HG02588 (cell line): ENCODE results near the gene IL25.

Experiments
- ATAC-seq: cut with Tn5 transposase; IDR thresholded peaks from one replicate; pipeline ENCODE4 v1.9.1; 2021; ENCODE audit warnings: mild to moderate bottlenecking, moderate library complexity; ENCODE audit not compliant: unreplicated experiment

IL25 gene

GRCh38 chr14:23352506-23353432, 19.8 kb upstream of the IL25 start, which contains the start of gene SLC22A17:
Gene SLC22A17 (minus strand): TSS chr14:23352887.
- ATAC-seq, result no peak

DNA sequence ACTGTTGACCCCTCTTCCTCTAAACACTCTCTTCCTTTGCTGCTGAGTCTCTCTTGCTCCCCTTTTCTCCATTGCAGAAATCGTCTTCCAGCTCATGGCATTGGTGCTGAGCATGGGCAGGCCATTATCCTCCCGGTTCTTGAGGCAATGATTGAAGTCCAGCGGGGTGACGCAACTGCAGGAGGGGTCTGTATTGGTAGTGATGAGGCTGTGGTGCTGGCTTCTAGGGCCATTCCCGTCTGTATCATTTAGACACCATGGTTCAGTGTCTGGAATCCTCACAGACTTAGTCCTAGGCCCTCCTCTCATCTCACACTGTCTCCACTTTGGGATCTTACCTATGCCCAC, 19.2 kb upstream of the IL25 start:
- no peak for ATAC-seq

- no peak for ATAC-seq
These were observed 17.6 kb upstream of the IL25 start for GRCh38 chr14:23354990-23355389.

DNA sequence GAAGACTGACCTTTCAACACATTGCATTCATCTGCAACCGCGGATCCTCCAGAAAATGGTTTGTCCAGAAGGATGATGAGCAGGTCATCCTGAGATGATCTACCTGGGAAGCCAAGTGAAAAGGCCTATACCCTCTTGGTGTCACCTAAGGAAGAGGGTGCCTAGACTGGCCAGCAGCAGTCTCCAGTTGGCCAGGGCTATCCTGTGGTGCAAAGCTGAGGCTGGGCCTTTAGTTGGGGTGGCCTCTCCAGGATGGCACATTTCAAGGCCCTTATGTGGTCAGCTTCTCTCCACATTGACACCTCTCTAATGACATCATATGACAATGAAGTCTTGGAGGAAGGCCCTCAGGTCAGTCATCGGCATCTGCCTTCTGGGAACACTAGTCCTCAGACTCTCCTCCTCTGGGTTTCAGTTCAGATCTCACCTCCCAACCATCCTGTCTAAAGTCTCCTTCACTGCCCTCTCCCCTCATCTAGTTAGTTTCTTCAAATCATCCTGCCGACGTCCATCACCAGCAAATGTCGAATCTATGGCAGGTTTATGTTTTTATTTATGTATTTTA, 16.7 kb upstream of the IL25 start:
- no peak for ATAC-seq

DNA sequence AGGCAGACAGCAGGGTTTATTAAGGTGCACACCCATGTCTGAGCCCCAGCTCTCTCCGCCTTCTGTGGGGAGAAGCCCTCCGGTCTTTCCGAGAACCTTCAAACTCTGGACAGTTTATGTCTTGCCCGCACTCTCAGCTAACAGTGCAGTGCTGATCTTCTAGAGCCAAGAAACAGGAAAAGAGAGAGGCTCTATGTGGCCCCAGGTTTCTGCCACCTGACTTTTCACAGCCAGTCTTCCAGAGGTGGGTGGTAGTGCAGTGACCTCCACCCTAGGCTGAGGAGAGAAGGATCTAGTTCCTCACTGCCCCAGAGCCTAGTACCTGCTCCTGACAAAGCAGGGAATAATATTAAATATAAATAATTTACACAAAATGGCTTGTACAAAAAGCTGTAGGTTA, 15.9 kb upstream of the IL25 start:
- ATAC-seq, result no peak

- ATAC-seq, result no peak
These were observed 15.3 kb upstream of the IL25 start for GRCh38 chr14:23357261-23357660.

DNA sequence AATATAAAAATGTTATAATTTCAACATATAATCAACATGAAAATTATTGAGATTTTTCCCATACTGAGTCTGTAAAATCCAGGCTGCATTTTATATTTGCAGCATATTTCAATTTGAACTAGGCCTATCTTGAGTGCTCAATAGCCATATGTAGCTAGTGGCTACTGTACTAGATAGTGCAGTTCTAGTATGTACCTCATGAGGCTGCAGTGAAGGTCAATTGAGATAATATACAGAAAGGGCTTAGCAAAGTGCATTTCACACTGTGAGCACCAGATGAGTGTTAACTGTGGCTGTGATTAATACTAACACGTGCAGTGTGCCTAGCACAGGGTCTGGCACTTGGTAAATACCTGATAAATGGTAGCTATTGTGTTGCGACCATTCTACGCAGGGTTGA, 14.6 kb upstream of the IL25 start:
- ATAC-seq, result no peak

DNA sequence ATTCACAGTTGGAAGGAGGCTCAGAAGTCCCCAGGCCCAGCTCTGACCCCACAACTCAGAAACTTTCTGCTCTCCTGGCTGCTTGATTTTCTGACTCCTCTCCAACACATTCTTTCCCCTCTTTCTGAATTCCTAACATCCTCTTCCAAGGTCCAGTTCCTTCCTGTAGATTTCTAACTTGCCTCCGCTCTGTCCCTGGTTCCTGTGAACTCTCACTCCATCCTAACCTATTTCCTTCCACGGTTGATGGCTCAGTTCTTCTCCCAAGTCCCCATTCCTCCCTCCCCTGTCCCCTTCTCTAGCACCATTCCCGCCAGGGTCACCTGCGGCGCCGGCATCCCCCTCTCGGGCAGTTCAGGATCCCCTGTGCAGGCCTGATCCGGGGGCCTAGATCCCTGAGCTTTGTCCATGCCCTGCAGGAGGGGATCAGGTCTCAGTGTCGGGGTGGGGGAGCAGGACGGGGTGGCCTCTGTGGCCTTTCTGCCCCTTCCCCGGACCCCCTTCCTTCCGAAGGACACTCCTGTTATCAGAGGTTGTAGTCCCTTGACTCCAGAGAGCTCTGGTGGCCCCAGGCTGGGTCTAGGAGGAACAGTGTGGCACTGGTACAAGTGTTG, 13.9 kb upstream of the IL25 start:
- ATAC-seq, result no peak

- no peak for ATAC-seq
These were observed 13.4 kb upstream of the IL25 start for GRCh38 chr14:23359167-23359626.

DNA sequence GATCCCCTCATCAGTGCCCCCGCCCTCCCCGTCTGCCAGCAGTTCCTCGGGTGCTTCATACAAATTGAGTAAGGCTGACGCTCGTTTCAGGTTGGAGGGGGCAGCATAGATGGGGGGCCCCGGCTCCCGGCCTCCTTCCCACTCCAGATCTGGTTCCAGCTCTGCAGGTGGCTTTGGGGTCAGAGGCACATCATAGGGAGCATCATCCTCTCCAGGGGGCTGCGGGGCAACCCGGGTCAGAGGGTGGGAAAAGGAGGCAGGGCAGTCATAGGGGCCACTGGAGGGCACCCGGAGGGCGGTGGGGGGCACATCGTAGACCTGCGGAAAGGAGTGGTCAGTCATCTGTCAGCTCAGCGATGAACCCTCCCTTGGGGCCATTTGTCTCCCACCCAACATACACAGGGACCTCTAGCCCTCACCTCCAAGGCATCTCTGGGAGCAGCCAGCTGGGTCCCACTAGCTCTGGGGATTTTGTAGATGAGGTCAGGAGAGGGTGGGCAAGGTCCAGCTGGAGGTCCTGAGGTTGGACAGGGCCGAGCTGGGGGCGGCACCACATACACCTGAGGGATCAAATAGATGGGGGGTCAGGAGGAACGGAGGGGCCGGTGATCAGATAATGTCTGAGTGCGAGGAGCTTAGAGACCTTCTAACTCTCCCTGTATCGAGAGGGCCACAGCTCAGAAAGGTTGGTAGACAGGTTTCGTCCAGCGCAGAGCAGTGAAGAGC, 12.7 kb upstream of the IL25 start:
- no peak for ATAC-seq

DNA sequence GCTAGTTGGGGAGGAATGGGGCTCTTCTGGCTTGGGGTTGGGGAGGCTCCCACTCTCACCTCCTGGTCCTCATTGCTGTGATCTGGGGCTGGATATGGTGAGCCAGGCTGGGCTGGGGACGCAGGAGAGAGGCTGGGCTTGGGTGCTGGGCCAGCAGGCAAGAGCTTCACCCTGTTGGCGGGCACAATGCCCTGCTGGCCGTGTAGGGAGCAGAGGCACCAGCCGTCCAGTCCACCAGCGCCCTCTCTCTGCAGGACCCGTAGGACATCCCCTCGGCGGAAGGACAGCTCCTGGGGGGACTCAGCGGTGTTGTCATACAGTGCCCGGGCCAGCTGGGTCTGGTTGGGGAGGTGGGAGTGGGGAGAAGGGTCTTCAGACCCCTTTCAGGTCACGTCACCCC, 12.1 kb upstream of the IL25 start:
- ATAC-seq, result no peak

GRCh38 chr14:23361320-23361719, 11.3 kb upstream of the IL25 start:
- no peak for ATAC-seq

DNA sequence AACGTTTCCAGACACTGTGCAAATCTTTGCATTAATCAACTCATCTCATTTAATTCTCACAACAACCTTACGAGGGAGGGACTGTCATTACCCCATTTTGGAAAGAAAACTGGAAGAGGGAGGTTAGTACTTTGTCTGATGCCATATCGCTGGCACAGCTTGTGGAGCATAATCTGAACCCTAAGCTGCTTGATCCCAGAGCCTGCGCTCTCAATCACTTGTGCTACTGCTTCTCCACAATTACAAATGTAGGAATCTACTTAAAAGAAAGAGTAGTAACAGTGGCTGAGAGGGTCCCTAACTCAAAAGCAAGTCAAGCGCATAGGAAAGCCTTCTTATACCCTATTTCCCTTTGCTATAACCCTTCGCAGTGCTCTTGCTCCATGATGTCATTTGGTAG, 10.8 kb upstream of the IL25 start:
- no peak for ATAC-seq

DNA sequence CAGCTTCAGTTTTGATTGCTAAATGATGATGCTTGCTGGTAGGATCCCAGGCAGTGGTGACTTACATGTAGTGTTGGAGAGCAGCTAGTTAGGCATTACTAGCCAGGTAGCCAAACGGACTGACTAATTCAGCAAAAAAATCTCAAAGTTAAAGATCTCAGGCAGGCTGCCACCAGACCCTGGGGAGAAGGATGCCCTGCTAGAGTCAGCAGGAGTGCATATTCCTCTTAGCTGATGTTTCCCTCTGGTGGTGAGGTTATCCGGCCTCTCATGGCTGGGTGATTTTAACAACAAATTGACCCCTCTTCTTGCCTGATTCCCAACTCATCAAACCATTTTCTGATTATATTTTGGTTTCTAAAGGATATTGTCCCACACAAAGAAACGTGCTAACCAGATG, 10.4 kb upstream of the IL25 start:
- no peak for ATAC-seq

GRCh38 chr14:23364164-23365035, 8.2 kb upstream of the IL25 start:
- ATAC-seq, result no peak

DNA sequence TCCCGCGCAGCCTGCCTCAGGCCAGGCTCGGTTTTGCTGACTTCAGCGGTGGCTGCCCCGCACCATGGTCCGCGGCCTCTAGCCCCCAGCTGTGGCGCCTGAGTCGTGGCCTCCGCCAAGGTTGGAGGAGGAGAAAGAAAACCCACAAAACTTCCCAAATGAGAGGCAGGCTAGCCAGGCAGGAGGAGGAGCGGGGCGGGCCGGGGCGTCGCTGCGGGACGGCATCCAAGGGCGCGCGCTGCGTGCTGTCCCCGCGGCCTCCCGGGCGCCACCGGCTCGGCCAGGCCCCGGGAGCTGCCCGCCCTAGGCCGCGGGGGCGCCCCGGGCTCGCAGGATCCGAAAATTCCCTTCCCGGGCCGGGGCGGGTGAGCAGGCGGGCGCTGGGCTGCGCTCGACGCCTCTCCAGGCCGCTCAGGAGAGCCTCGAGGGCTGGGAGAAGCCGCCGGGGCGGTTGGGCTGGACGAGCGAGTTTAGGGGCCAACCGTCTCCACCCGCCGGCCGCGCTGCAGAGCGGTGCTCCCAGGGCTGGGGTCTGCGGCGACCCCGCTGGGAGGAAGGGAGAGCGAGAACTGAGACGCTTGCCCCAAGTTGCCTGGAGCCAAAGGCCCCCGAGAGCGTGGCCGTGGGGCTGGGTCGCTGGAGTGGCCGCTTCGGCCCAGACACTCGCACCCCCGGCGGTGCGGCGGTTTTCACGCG, 7.4 kb upstream of the IL25 start, which contains the start of gene EFS:
Gene EFS, minus strand, starts transcription at position 137 of the 696 bp plus-strand sequence. CDS start 147 bp downstream, outside the sequence.
- ATAC-seq, result no peak

DNA sequence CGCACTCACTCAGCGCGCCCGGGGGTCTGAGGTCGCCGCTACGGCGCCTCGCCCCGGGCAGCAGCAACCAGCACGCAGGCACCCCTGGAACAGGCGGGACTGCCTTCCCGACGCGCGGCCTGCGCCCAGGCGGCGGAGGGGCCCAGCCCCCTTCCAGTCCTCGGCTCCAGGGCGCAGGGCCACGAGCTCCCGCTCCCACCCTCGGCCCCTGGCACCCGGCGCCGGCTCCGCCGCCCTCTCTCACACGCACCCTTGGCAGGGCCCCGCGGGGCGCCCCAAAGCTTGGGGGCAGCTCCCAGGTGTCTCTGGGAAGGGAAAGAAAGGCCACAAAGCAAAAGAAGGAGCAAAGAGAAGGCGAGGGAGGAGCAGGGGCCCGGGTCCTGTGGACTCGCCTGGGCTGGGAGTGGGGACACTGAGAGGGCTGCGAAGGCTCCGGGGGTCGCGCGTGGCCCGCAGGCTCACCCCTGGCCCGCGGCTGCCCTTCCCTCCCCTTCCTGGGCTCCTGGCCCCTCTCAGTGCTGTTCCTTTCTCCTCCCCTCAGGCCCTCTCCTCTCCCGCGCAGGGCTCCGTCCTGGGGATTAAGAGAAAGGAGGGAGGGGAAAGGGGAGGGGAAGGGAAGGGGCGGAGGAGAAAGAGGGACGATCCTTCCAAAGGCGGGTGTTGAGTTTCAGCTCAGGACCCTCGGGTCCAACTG, 6.7 kb upstream of the IL25 start:
- ATAC-seq, result no peak

DNA sequence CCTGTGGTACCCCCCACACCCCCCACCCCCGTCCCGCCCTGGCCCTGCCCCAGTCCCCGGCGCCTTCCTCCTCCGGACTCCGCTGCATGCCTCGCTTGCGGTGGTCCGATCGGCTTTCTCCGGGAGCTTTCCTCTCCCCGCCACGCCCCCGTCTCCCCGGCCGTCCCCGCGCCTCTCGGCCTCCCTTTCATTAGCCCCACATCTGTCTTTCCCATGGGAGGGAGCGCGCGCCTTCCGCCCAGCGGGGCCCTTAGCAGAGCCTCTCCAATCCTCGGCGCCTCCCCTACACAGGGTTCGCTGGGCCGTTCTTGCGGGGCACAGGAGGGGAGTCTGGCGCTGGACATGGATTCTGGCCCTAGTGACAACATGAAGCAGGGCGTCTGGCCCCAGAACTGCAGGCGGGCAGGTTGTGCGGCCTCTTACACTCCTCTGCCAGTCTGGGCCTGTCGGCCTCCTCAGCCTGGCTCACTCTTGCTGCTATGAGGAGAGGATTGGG, 6.1 kb upstream of the IL25 start:
- ATAC-seq, result no peak

DNA sequence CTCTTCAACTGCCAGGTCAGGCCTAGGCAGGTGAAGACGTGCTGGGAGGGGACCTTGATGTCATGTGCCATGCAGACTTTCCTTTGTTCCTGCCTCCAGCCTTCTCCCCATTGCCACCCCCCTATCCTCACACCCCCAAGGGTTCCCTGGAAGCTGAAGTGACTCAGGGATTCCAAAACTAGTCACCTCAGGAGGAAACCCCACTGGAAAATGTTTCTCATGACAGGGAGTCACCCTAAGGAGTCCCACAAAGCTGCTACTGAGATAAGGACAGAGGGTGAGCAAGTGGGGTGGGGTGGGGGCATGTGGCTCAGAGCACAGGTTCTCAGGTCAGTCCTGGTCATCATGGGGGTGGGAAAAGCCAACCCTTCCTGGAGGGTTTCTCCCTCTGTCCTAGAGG, 2.4 kb upstream of the IL25 start:
- no peak for ATAC-seq
